Left lung (tissue), 10 donors: ENCODE results near the gene HIVEP1. TPM values are rescaled to one million over a fixed set of nuclear protein-coding genes. Genes with fewer than 3 reads are reported as not detected.

ENCODE experiments used
- ATAC-seq: fragments of 200-7000 bp; cut with Tn5 transposase; one replicate; pipeline ENCODE4 v1.9.1; 2020; ENCODE audit warnings: moderate library complexity
- DNase-seq, 4 donors: peaks; one replicate each; pipeline ENCODE4 v3.0.0-alpha.2; 2013 to 2020
- H3K27ac ChIP-seq, 2 donors: fragments of 200-600 bp; sonication (generic) in 1 of 2; one replicate each; pipeline versions ENCODE4 v1.5.0 to v1.8.0; 2020 to 2021
- H3K27me3 ChIP-seq, 2 donors: fragments of 200-600 bp; sonication (generic) in 1 of 2; one replicate each; pipeline versions ENCODE4 v1.5.0 to v1.8.0; 2020 to 2021
- H3K36me3 ChIP-seq, 2 donors: fragments of 200-600 bp; sonication (generic) in 1 of 2; one replicate each; pipeline versions ENCODE4 v1.5.0 to v1.8.0; 2020 to 2021
- H3K4me1 ChIP-seq, 2 donors: fragments of 200-600 bp; one replicate each; pipeline ENCODE4 v1.8.0; 2021
- H3K4me3 ChIP-seq, 2 donors: fragments of 200-600 bp; sonication (generic) in 1 of 2; one replicate each; pipeline versions ENCODE4 v1.5.0 to v1.8.0; 2020 to 2021; ENCODE audit warnings: mild to moderate bottlenecking in 1 of 2
- H3K9me3 ChIP-seq, 2 donors: fragments of 200-600 bp; sonication (generic) in 1 of 2; one replicate each; pipeline versions ENCODE4 v1.5.0 to v1.8.0; 2020 to 2021
- CTCF ChIP-seq, 2 donors: fragments of 200-600 bp; sonication (generic) in 1 of 2; IDR thresholded peaks; one replicate each; pipeline versions ENCODE4 v1.5.0 to v1.8.0; 2021; ENCODE audit warnings: antibody characterized with exemption in 2 of 2
- intact Hi-C, 2 donors: fragments of 100-400 bp; cut with DNase I; formaldehyde crosslinking; loops; one replicate each; pipeline versions ENCODE4 v1.11.2 to v1.14.2; 2022
- polyA plus RNA-seq, 6 donors: library from polyadenylated mRNA; unstranded; fragments of 120-200 nt; gene quantifications; one replicate each; pipeline ENCODE4 v1.2.1, GENCODE V29; 2013; ENCODE audit not compliant: insufficient read length in 6 of 6
- total RNA-seq, 2 donors: library from RNA; stranded (reverse); fragmentation: NEBNext Ultra II Directional; extraction: Animal tissue kit (Norgen Biotek cat#: 25700); gene quantifications; one replicate each; pipeline ENCODE4 v1.2.1, GENCODE V29; 2021
- donor health status: DM: no; HTN: yes; CAD: no.
- donor health status: DM: no; HTN: no; CAD: no.

Gene HIVEP1
- total and polyA plus RNA-seq, 8 donors = 24.1 to 35.9 (median 29.0) TPM

- Histone ChIP-seq H3K4me1 (no peaks in the 10 kb centered on the region), H3K36me3 (no peaks in the 10 kb centered on the region), H3K27ac (no peak overlapping the region), H3K27me3 (no peaks in the 10 kb centered on the region), H3K9me3 (no peaks in the 10 kb centered on the region), H3K4me3 (no peak overlapping the region)
- intact Hi-C loops = no loop called here
- no peak for TF ChIP-seq CTCF (IDR thresholded peaks at IDR 0.05)
- ATAC-seq (no peak), DNase-seq (no peak)
These were observed 87.7 kb downstream of the HIVEP1 start for GRCh38 chr6:12099623-12100338.

GRCh38 chr6:12101048-12101447, 88.9 kb downstream of the HIVEP1 start:
- intact Hi-C loops = no loop called here
- H3K9me3 ChIP-seq = no peaks in the 10 kb centered on the region
- TF ChIP-seq CTCF (IDR thresholded peaks at IDR 0.05) = no peak
- H3K27ac ChIP-seq = no peak overlapping the region
- H3K27me3 ChIP-seq = no peaks in the 10 kb centered on the region
- ATAC-seq (peak; percentile 83), DNase-seq (no peak)
- no peaks in the 10 kb centered on the region for H3K4me1 ChIP-seq
- H3K36me3 ChIP-seq = no peaks in the 10 kb centered on the region
- H3K4me3 ChIP-seq = no peak overlapping the region

- no peak for DNase-seq
- H3K27ac ChIP-seq = no peak overlapping the region
- H3K27me3 ChIP-seq = no peaks in the 10 kb centered on the region
- no peaks in the 10 kb centered on the region for H3K9me3 ChIP-seq
- no peak for ATAC-seq
- no peaks in the 10 kb centered on the region for H3K4me1 ChIP-seq
- TF ChIP-seq CTCF (IDR thresholded peaks at IDR 0.05) = no peak
- H3K4me3 ChIP-seq = no peak overlapping the region
- H3K36me3 ChIP-seq = no peaks in the 10 kb centered on the region
- intact Hi-C loops = no loop called here
These were observed 89.7 kb downstream of the HIVEP1 start for GRCh38 chr6:12101653-12102312.

GRCh38 chr6:12102350-12102749, 90.2 kb downstream of the HIVEP1 start:
- peak; percentile 26 for ATAC-seq
- no peaks in the 10 kb centered on the region for H3K4me1 ChIP-seq
- H3K36me3 ChIP-seq = no peaks in the 10 kb centered on the region
- H3K9me3 ChIP-seq = no peaks in the 10 kb centered on the region
- H3K27ac ChIP-seq = no peak overlapping the region
- H3K4me3 ChIP-seq = no peak overlapping the region
- TF ChIP-seq CTCF (IDR thresholded peaks at IDR 0.05) = no peak
- no peak for DNase-seq
- intact Hi-C loops = no loop called here
- no peaks in the 10 kb centered on the region for H3K27me3 ChIP-seq

DNA sequence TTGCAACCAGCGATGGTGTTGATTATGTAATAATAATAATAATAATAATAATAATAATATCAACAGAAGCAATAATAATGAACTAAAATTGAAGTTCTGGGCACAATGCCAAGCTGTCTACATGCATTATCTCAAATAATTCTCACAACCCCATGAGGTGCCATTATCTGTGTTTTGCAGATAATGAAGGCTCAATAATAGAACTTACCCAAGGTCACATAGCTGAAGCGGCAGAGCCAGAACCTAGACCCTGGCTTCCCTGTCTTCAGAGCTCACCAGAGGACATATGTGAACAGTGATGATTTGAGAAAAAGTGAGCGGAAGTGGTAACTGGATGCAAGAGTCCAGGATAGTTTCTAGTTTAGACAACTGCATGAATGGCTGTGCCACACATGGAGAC, 91.0 kb downstream of the HIVEP1 start:
- no peak for TF ChIP-seq CTCF (IDR thresholded peaks at IDR 0.05)
- DNase-seq = no peak
- no peak overlapping the region for H3K4me3 ChIP-seq
- no peaks in the 10 kb centered on the region for H3K9me3 ChIP-seq
- no peaks in the 10 kb centered on the region for H3K4me1 ChIP-seq
- no peaks in the 10 kb centered on the region for H3K36me3 ChIP-seq
- H3K27ac ChIP-seq = no peak overlapping the region
- intact Hi-C loops = no loop called here
- H3K27me3 ChIP-seq = no peaks in the 10 kb centered on the region
- no peak for ATAC-seq
